ENCODE data around the gene OR51F2.
"Not testable (repeated sequence)": the region's sequence is repeated elsewhere in the genome, so short reads cannot be mapped to it uniquely, and the experiment has no call there.

Gene OR51F2

DNA sequence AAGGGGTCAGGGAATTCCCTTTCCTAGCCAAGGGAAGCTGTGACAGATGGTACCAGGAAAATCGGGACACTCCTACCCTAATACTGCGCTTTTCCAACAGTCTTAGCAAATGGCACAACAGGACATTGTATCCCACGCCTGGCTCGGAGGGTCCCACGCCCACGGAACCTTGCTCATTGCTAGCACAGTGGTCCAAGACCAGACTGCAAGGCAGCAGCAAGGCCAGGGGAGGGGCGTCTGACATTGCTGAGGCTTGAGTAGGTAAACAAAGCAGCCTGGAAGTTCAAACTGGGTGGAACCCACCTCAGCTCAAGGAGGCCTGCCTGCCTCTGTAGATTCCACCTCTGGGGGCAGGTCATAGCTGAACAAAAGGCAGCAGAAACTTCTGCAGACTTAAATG lies 33.2 kb downstream of the OR51F2 start:
- H3K4me3 ChIP-seq (ENCODE audit: low read depth, low read length); H3K4me1 ChIP-seq (ENCODE audit: control insufficient read depth, insufficient read depth, low read length); POLR2A ChIA-PET; H3K27ac ChIP-seq (ENCODE audit: extremely low read depth, low read depth, low read length); H3K36me3 ChIP-seq (ENCODE audit: control insufficient read depth in 2 of 2, insufficient read depth in 1 of 2, low read length in 2 of 2); H3K9me3 ChIP-seq (ENCODE audit: control insufficient read depth, insufficient read depth, low read depth, low read length): not testable (repeated sequence)
- CTCF ChIA-PET = interaction anchor here (0.6 kb wide), 1 partner anchor 1593 kb away, joined by 4 read pairs; no protein-coding TSS in a partner anchor

DNA sequence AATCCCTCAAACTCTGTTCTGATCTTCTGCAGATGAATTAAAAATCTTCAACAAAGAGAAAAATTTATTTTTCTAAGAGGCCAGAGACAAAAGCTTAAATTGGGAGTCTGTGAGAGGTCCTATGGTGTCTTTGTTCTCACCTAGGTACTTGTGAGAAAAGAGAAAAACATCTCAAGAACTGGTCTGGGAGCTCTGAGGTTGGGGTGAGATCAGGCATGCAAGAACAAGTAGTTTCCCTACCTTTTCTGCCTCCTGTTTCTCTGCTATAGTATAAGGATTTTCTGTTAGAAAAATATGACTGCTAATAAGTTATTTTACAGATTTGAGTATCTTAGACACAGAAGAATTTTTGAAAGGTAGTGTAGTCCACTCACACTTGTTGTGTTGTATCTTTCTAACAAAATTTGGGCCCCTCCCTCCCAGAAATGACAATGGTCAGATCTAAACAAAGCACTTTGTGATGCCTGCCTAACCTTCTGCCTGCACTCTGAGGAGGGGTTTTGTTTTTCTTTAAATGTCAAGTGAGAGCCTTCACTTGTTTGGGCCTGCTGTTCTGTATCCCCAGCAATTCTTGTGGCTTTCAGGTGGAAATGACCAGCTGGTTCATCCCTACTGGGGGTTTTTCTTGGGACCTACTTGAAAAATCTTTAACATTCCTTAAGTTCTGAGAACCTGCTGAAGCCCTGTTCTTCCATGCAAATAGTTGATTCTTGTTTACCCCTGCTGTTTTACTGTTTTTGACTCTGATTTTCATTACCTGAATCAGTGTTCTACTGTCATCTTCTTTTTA lies 41.5 kb downstream of the OR51F2 start:
- H3K4me1 ChIP-seq (ENCODE audit: control insufficient read depth, insufficient read depth, low read length) = no peaks in the 10 kb centered on the region
- ChIA-PET POLR2A (no interaction called here), CTCF (interaction anchor here (0.6 kb wide), 1 partner anchor 151 kb away, joined by 3 read pairs; no protein-coding TSS in a partner anchor)
- TF ChIP-seq ZNF707 (tag by site-specific recombination; IDR thresholded peaks at IDR 0.05) = no peak
- no peak for TF ChIP-seq KLF10 (tag by site-specific recombination; IDR thresholded peaks at IDR 0.05)
- TF ChIP-seq, protein P1, sequence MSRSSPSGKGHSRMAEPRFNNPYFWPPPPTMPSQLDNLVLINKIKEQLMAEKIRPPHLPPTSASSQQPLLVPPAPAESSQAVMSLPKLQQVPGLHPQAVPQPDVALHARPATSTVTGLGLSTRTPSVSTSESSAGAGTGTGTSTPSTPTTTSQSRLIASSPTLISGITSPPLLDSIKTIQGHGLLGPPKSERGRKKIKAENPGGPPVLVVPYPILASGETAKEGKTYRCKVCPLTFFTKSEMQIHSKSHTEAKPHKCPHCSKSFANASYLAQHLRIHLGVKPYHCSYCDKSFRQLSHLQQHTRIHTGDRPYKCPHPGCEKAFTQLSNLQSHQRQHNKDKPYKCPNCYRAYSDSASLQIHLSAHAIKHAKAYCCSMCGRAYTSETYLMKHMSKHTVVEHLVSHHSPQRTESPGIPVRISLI (tag by site-specific recombination; IDR thresholded peaks at IDR 0.05) = no peak
- no peak for TF ChIP-seq ZBTB20 (tag by site-specific recombination; IDR thresholded peaks at IDR 0.05)
- TF ChIP-seq TCF7L2 (IDR thresholded peaks at IDR 0.05; ENCODE audit: borderline replicate concordance, low read depth, low read length) = no peak
- TF ChIP-seq TRIM28 (IDR thresholded peaks at IDR 0.05; ENCODE audit: borderline replicate concordance, low read length) = no peak
- TF ChIP-seq ZNF394 (tag by site-specific recombination; IDR thresholded peaks at IDR 0.05; ENCODE audit: borderline replicate concordance) = no peak
- no peaks in the 10 kb centered on the region for H3K9me3 ChIP-seq (ENCODE audit: control insufficient read depth, insufficient read depth, low read depth, low read length)
- no peaks in the 10 kb centered on the region for H3K36me3 ChIP-seq (ENCODE audit: control insufficient read depth in 2 of 2, insufficient read depth in 1 of 2, low read length in 2 of 2)
- no peak overlapping the region for H3K27ac ChIP-seq (ENCODE audit: extremely low read depth, low read depth, low read length)
- H3K4me3 ChIP-seq (ENCODE audit: low read depth, low read length) = no peak overlapping the region

DNA sequence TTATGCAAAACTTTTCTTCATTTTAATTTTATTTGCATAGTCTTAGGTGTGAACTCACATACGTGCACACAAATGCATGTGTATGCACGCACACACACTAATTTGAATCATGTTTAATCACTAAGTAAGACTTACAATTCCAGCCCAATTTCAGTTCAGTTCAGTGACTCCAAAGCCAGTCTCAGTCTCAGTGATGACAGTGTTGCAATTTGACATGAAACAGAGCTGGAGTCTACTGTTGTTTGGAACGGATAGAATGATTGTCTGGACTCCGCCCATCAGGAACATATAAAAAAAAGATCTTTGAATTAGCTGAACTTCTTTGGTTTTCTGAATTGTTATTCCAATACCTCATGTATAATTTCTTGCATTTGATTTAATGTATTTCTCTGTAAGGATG lies 42.8 kb downstream of the OR51F2 start:
- TF ChIP-seq ZNF501 (tag by site-specific recombination; IDR thresholded peaks at IDR 0.05) (no peak), ZNF354C (tag by site-specific recombination; IDR thresholded peaks at IDR 0.05; ENCODE audit: borderline replicate concordance, low read depth) (no peak), HOXC10 (CRISPR knock-in tag; IDR thresholded peaks at IDR 0.05) (no peak), GLI2 (tag by site-specific recombination; IDR thresholded peaks at IDR 0.05; ENCODE audit: borderline replicate concordance, low read depth) (no peak), ZXDB (tag by site-specific recombination; IDR thresholded peaks at IDR 0.05) (no peak)
- no peak overlapping the region for H3K27ac ChIP-seq (ENCODE audit: extremely low read depth, low read depth, low read length)
- H3K4me1 ChIP-seq (ENCODE audit: control insufficient read depth, insufficient read depth, low read length) = no peaks in the 10 kb centered on the region
- H3K4me3 ChIP-seq (ENCODE audit: low read depth, low read length) = no peak overlapping the region
- no peaks in the 10 kb centered on the region for H3K9me3 ChIP-seq (ENCODE audit: control insufficient read depth, insufficient read depth, low read depth, low read length)
- POLR2A ChIA-PET = no interaction called here
- CTCF ChIA-PET = interaction anchor here (1.2 kb wide), 1 partner anchor 227 kb away, joined by 3 read pairs; the partner anchor contains the start of gene OR51D1
- H3K36me3 ChIP-seq (ENCODE audit: control insufficient read depth in 2 of 2, insufficient read depth in 1 of 2, low read length in 2 of 2) = no peaks in the 10 kb centered on the region

DNA sequence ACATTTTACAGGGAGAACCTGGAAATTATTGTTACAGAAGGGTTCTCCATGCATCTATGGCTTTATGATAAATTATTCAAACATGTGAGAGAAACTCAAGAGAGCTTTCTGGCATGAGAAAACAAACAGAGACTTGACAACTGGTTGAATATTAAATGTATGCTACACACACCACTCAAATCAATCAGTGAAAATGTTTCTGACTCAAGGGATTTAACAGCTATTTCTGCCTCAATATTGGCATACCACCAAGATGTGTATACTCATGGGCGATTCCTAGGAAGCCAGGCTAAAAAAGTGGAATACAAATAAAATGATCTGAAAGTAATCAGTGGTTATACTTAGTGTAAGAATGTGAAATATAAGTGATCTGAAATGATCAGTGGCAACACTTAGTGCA lies 44.7 kb downstream of the OR51F2 start:
- no peaks in the 10 kb centered on the region for H3K36me3 ChIP-seq (ENCODE audit: control insufficient read depth in 2 of 2, insufficient read depth in 1 of 2, low read length in 2 of 2)
- no peak overlapping the region for H3K4me3 ChIP-seq (ENCODE audit: low read depth, low read length)
- POLR2A ChIA-PET = no interaction called here
- H3K4me1 ChIP-seq (ENCODE audit: control insufficient read depth, insufficient read depth, low read length) = no peaks in the 10 kb centered on the region
- no peaks in the 10 kb centered on the region for H3K9me3 ChIP-seq (ENCODE audit: control insufficient read depth, insufficient read depth, low read depth, low read length)
- no peak for TF ChIP-seq ZNF292 (tag by site-specific recombination; IDR thresholded peaks at IDR 0.05; ENCODE audit: borderline replicate concordance, low read depth)
- TF ChIP-seq ZBTB1 (tag by site-specific recombination; IDR thresholded peaks at IDR 0.05) = no peak
- TF ChIP-seq, protein P2, sequence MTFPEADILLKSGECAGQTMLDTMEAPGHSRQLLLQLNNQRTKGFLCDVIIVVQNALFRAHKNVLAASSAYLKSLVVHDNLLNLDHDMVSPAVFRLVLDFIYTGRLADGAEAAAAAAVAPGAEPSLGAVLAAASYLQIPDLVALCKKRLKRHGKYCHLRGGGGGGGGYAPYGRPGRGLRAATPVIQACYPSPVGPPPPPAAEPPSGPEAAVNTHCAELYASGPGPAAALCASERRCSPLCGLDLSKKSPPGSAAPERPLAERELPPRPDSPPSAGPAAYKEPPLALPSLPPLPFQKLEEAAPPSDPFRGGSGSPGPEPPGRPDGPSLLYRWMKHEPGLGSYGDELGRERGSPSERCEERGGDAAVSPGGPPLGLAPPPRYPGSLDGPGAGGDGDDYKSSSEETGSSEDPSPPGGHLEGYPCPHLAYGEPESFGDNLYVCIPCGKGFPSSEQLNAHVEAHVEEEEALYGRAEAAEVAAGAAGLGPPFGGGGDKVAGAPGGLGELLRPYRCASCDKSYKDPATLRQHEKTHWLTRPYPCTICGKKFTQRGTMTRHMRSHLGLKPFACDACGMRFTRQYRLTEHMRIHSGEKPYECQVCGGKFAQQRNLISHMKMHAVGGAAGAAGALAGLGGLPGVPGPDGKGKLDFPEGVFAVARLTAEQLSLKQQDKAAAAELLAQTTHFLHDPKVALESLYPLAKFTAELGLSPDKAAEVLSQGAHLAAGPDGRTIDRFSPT (tag by site-specific recombination; IDR thresholded peaks at IDR 0.05) = no peak
- TF ChIP-seq ZBTB21 (tag by site-specific recombination; IDR thresholded peaks at IDR 0.05) = no peak
- TF ChIP-seq ZBTB10 (tag by site-specific recombination; IDR thresholded peaks at IDR 0.05) = no peak
- TF ChIP-seq ZNF555 (tag by site-specific recombination; conservative IDR thresholded peaks at IDR 0.05) = no peak
- TF ChIP-seq ZNF140 (tag by site-specific recombination; IDR thresholded peaks at IDR 0.05) = no peak
- no peak for TF ChIP-seq ZBTB17 (tag by site-specific recombination; IDR thresholded peaks at IDR 0.05)
- TF ChIP-seq ZNF239 (tag by site-specific recombination; IDR thresholded peaks at IDR 0.05) = no peak
- TF ChIP-seq ZNF341 (tag by site-specific recombination; IDR thresholded peaks at IDR 0.05; ENCODE audit: low read depth) = no peak
- CTCF ChIA-PET = interaction anchor here (0.6 kb wide), 1 partner anchor 241 kb away, joined by 4 read pairs; no protein-coding TSS in a partner anchor
- H3K27ac ChIP-seq (ENCODE audit: extremely low read depth, low read depth, low read length) = no peak overlapping the region
